HepG2 (cell line): ENCODE results near the gene PCTP. TPM values are rescaled to one million over a fixed set of nuclear protein-coding genes. Genes with fewer than 3 reads are reported as not detected.

Source experiments
- ATAC-seq: fragments of 200-7000 bp; cut with Tn5 transposase; 3 replicates; pipeline ENCODE4 v1.9.1; 2020; ENCODE audit warnings: mild to moderate bottlenecking, moderate library complexity
- BruUV-seq: library from RNA; stranded (reverse); fragments of 400-500 nt; replicated peaks from 2 replicates; lab custom pipeline; 2021; lab: Mats Ljungman, UMichigan
- CTCF ChIA-PET: fragments of 300-600 bp; formaldehyde crosslinking; extraction: SDS; loops from one replicate; lab custom pipeline; 2021; ENCODE audit warnings: low total read pairs, inconsistent platforms, low intra/inter-chr PET ratio; lab: Yijun Ruan, JAX
- POLR2A ChIA-PET: fragments of 350-600 bp; sonication (Branson Sonifier 250); formaldehyde crosslinking; loops from one replicate; lab custom pipeline; 2020; ENCODE audit warnings: antibody characterized with exemption, inconsistent platforms; lab: Yijun Ruan, JAX
- DNase-seq: peaks from one replicate; pipeline ENCODE4 v3.0.0-alpha.2; 2015; ENCODE audit warnings: low spot score
- FAIRE-seq: peaks from 3 replicates; lab custom pipeline; 2011; peaks lifted over from hg19 to GRCh38; lab: Jason Lieb, UNC
- H2AFZ ChIP-seq: one replicate; pipeline ENCODE4 v1.6.1; 2011; ENCODE audit warnings: low read length, inconsistent platforms
- H3K27ac ChIP-seq: fragments of 300-600 bp; 3 replicates; pipeline ENCODE4 v1.8.0; 2011; ENCODE audit warnings: mixed run types, mild to moderate bottlenecking, mixed read lengths, low read length, inconsistent platforms; ENCODE audit not compliant: insufficient read depth; ENCODE audit errors: extremely low read length
- H3K27me3 ChIP-seq, 2 experiments: fragments of 200-600 bp in 1 of 2; 2 replicates in 1 of 2; 3 replicates in 1 of 2; pipeline versions ENCODE4 v1.6.0 to v1.8.0; 2011; ENCODE audit warnings: low read length in 2 of 2, mild to moderate bottlenecking in 2 of 2, moderate library complexity in 2 of 2, inconsistent platforms in 1 of 2; ENCODE audit not compliant: insufficient read depth in 2 of 2, control insufficient read depth in 1 of 2
- H3K36me3 ChIP-seq, 2 experiments: fragments of 200-600 bp in 1 of 2; replicated peaks in 1 of 2; 2 replicates in 1 of 2; 3 replicates in 1 of 2; pipeline versions ENCODE4 v1.5.1 to v1.8.0; 2011; ENCODE audit warnings: low read length in 2 of 2, inconsistent platforms in 1 of 2; ENCODE audit not compliant: insufficient read depth in 2 of 2, control insufficient read depth in 1 of 2
- H3K4me1 ChIP-seq: 2 replicates; pipeline ENCODE4 v1.5.1; 2012; ENCODE audit warnings: low read length, inconsistent platforms; ENCODE audit not compliant: insufficient read depth
- H3K4me2 ChIP-seq: 2 replicates; pipeline ENCODE4 v1.6.0; 2011; ENCODE audit warnings: low read depth, low read length, inconsistent platforms
- H3K4me3 ChIP-seq, 3 experiments: fragments of 200-600 bp in 1 of 3; sonication (generic), shearing (Covaris generic) in 1 of 3; replicated peaks in 1 of 3; 2 replicates each; pipeline ENCODE4 v1.5.1; 2011 to 2016; ENCODE audit warnings: low read length in 3 of 3, inconsistent platforms in 2 of 3, low read depth in 2 of 3, mild to moderate bottlenecking in 2 of 3, control low read depth in 1 of 3, mixed read lengths in 1 of 3; ENCODE audit not compliant: insufficient read depth in 1 of 3
- H3K79me2 ChIP-seq: one replicate; pipeline ENCODE4 v1.6.1; 2011; ENCODE audit warnings: low read length, inconsistent platforms; ENCODE audit not compliant: insufficient read depth
- H3K9ac ChIP-seq: 2 replicates; pipeline ENCODE4 v1.6.0; 2011; ENCODE audit warnings: mild to moderate bottlenecking, low read depth, low read length, inconsistent platforms; ENCODE audit not compliant: insufficient read depth
- H3K9me3 ChIP-seq: 2 replicates; pipeline ENCODE4 v1.5.1; 2012; ENCODE audit warnings: mild to moderate bottlenecking, low read length
- H4K20me1 ChIP-seq: 2 replicates; pipeline ENCODE4 v1.6.0; 2011; ENCODE audit warnings: inconsistent platforms, mild to moderate bottlenecking, low read length, moderate library complexity; ENCODE audit not compliant: insufficient read depth
- FOSL2 ChIP-seq: sonication (generic); formaldehyde crosslinking; IDR thresholded peaks from 2 replicates; pipeline ENCODE4 v1.4.0; 2020; ENCODE audit warnings: missing genetic modification reagents
- SETDB1 ChIP-seq: sonication (generic); formaldehyde crosslinking; IDR thresholded peaks from 2 replicates; pipeline ENCODE4 v1.5.1; 2020; ENCODE audit warnings: missing genetic modification reagents, mild to moderate bottlenecking, borderline replicate concordance
- ZNF619 ChIP-seq: sonication (generic); formaldehyde crosslinking; IDR thresholded peaks from 2 replicates; pipeline ENCODE4 v1.4.0; 2020; ENCODE audit warnings: mild to moderate bottlenecking, missing genetic modification reagents
- WGBS: methylation state at CpG from one replicate; pipeline ENCODE4 v1.1.6; 2017; ENCODE audit warnings: low lambda C conversion rate; 5-methylcytosine and 5-hydroxymethylcytosine counted together
- in situ Hi-C: cut with HindIII; loops from 2 replicates; pipeline ENCODE4 v1.10.0; 2017; ENCODE audit warnings: low pct_unique_long_range_greater_than_20kb; ENCODE audit not compliant: extremely low pct_ligation_motif_present
- intact Hi-C: fragments of 100-400 bp; cut with micrococcal nuclease; formaldehyde crosslinking; loops from one replicate; pipeline ENCODE4 v1.10.0; 2022; ENCODE audit not compliant: unreplicated experiment
- polyA plus RNA-seq, 8 experiments: library from polyadenylated mRNA; depleted of rRNA in 3 of 8; stranded (reverse) in 7 of 8; unstranded in 1 of 8; fragments of >200 nt; fragmentation: Illumina TruSeq in 4 of 8; extraction: Trizol in 4 of 8; gene quantifications; 2 replicates each; pipeline versions ENCODE4 v1.2.1 to v1.2.3, GENCODE V29; 2011 to 2016; ENCODE audit warnings: low read depth in 4 of 8, missing spikeins in 1 of 8, mixed read lengths in 1 of 8; ENCODE audit not compliant: insufficient read depth in 1 of 8
- total RNA-seq, 5 experiments: library from RNA; depleted of rRNA; stranded (reverse); fragments of >200 nt; fragmentation: Illumina TruSeq; extraction: Trizol; gene quantifications; 2 replicates each; pipeline ENCODE4 v1.2.3, GENCODE V29; 2016; ENCODE audit warnings: low read depth in 1 of 5
- TF ChIP-seq, protein P1 (sequence below): IDR thresholded peaks from 2 replicates; pipeline ENCODE4 v1.4.0; 2020; ENCODE audit warnings: mild to moderate bottlenecking, missing genetic modification reagents

Gene PCTP
- total and polyA plus RNA-seq, 2 of the 13 experiments (the other 11 are each of a cell fraction or from before 2014, with no cell fraction given) = 37.1 to 50.7 TPM

DNA sequence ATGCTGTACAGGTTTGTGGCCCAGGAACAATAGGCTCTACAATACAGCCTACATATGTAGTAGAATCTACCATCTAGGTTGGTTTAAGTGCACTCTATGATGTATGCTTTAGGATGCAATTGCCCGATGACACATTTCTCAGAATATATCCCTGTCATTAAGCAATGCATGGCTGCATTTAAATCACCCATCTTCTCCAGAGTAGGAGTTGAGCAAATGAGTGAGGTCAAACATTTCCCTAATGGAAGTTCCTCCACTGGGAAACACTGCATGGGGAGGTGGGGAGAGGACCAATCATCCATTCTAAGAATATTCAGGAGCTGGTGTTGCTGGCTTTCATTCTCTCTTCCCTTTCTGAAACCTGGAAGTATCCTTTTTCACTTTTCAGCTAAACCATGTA, 2.0 kb upstream of the PCTP start:
- peaks cover 39% of the 10 kb centered on the region for H3K4me1 ChIP-seq
- FAIRE-seq (no peak), ATAC-seq (no peak), DNase-seq (no peak)
- ChIA-PET CTCF (no interaction called here), POLR2A (no interaction called here)
- no peaks in the 10 kb centered on the region for H4K20me1 ChIP-seq
- H3K4me2 ChIP-seq = no peak overlapping the region
- no peak overlapping the region for H2AFZ ChIP-seq
- intact Hi-C loops = no loop called here
- 0 out of 5 replicates have a peak, but pooled peaks cover 0 to 1% of the 10 kb centered on the region in 2 experiments for H3K36me3 ChIP-seq
- no TSS peak for BruUV-seq
- no peak overlapping the region for H3K4me3 ChIP-seq
- in situ Hi-C loops = no loop called here
- WGBS = 95% methylated on average over 1 of the region's 1 CpG
- H3K27ac ChIP-seq = no peak overlapping the region
- TF ChIP-seq ZNF619 (CRISPR knock-in tag) (no peak), FOSL2 (CRISPR knock-in tag) (no peak), SETDB1 (CRISPR knock-in tag) (no peak)
- TF ChIP-seq, protein P1, sequence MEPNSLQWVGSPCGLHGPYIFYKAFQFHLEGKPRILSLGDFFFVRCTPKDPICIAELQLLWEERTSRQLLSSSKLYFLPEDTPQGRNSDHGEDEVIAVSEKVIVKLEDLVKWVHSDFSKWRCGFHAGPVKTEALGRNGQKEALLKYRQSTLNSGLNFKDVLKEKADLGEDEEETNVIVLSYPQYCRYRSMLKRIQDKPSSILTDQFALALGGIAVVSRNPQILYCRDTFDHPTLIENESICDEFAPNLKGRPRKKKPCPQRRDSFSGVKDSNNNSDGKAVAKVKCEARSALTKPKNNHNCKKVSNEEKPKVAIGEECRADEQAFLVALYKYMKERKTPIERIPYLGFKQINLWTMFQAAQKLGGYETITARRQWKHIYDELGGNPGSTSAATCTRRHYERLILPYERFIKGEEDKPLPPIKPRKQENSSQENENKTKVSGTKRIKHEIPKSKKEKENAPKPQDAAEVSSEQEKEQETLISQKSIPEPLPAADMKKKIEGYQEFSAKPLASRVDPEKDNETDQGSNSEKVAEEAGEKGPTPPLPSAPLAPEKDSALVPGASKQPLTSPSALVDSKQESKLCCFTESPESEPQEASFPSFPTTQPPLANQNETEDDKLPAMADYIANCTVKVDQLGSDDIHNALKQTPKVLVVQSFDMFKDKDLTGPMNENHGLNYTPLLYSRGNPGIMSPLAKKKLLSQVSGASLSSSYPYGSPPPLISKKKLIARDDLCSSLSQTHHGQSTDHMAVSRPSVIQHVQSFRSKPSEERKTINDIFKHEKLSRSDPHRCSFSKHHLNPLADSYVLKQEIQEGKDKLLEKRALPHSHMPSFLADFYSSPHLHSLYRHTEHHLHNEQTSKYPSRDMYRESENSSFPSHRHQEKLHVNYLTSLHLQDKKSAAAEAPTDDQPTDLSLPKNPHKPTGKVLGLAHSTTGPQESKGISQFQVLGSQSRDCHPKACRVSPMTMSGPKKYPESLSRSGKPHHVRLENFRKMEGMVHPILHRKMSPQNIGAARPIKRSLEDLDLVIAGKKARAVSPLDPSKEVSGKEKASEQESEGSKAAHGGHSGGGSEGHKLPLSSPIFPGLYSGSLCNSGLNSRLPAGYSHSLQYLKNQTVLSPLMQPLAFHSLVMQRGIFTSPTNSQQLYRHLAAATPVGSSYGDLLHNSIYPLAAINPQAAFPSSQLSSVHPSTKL (CRISPR knock-in tag) = no peak
- no peak overlapping the region for H3K9ac ChIP-seq
- peaks cover 16% of the 10 kb centered on the region for H3K79me2 ChIP-seq
- no peaks in the 10 kb centered on the region for H3K9me3 ChIP-seq
- no peaks in the 10 kb centered on the region; a peak in 1 of 5 replicates for H3K27me3 ChIP-seq
